ENCODE measurements around the gene FHIT. TPM values are rescaled to one million over a fixed set of nuclear protein-coding genes. Genes with fewer than 3 reads are reported as not detected.

Gene FHIT
- polyA plus RNA-seq, 1 of the 3 experiments (the other 2 are of a cell fraction), result 0.41 TPM

GRCh38 chr3:60847791-60848190, 403.5 kb downstream of the FHIT start:
- Histone ChIP-seq H3K9ac (no peak overlapping the region), H4K20me1 (ENCODE audit: insufficient read depth) (no peaks in the 10 kb centered on the region), H3K4me3 (ENCODE audit: low read depth in 2 of 2, low read length in 1 of 2) (no peak overlapping the region), H3K79me2 (ENCODE audit: insufficient read depth) (no peaks in the 10 kb centered on the region), H2AFZ (ENCODE audit: low read depth) (no peak overlapping the region), H3K9me2 (no peaks in the 10 kb centered on the region; the same call in 1 of the 2 replicates), H3K27me3 (ENCODE audit: insufficient read depth) (no peaks in the 10 kb centered on the region), H3K27ac (ENCODE audit: low read depth in 2 of 2, low read length in 1 of 2) (no peak overlapping the region), H3F3A (replicated peaks; ENCODE audit: insufficient read depth) (no peaks in the 10 kb centered on the region), H3K4me1 (ENCODE audit: control insufficient read depth in 1 of 2, insufficient read depth in 2 of 2, low read depth in 1 of 2, low read length in 1 of 2) (no peaks in the 10 kb centered on the region), H3K9me3 (no peaks in the 10 kb centered on the region), H3K4me2 (no peak overlapping the region), H3K36me3 (replicated peaks in 1 of 2; ENCODE audit: control insufficient read depth in 1 of 2, insufficient read depth in 2 of 2, low read length in 1 of 2) (no peaks in the 10 kb centered on the region)
- no peak for DNase-seq
- no peak for TF ChIP-seq RCOR1 (IDR thresholded peaks at IDR 0.05; ENCODE audit: low read length)
- TF ChIP-seq, protein P1, sequence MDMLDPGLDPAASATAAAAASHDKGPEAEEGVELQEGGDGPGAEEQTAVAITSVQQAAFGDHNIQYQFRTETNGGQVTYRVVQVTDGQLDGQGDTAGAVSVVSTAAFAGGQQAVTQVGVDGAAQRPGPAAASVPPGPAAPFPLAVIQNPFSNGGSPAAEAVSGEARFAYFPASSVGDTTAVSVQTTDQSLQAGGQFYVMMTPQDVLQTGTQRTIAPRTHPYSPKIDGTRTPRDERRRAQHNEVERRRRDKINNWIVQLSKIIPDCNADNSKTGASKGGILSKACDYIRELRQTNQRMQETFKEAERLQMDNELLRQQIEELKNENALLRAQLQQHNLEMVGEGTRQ (IDR thresholded peaks at IDR 0.05; ENCODE audit: borderline replicate concordance, low read depth, low read length), result no peak
- WGBS (ENCODE audit: low lambda C conversion rate), result 35% methylated on average over 2 of the region's 2 CpGs
- CTCF ChIA-PET, result no interaction called here
- POLR2A ChIA-PET, result no interaction called here

- no peak overlapping the region for H3K9ac ChIP-seq
- H4K20me1 ChIP-seq (ENCODE audit: insufficient read depth), result no peaks in the 10 kb centered on the region
- 83% methylated on average over 1 of the region's 1 CpG for WGBS (ENCODE audit: low lambda C conversion rate)
- no peaks in the 10 kb centered on the region for H3K79me2 ChIP-seq (ENCODE audit: insufficient read depth)
- H3K4me2 ChIP-seq, result no peak overlapping the region
- POLR2A ChIA-PET, result no interaction called here
- no peak overlapping the region for H2AFZ ChIP-seq (ENCODE audit: low read depth)
- no peaks in the 10 kb centered on the region; the same call in 1 of the 2 replicates for H3K9me2 ChIP-seq
- CTCF ChIA-PET, result no interaction called here
- DNase-seq, result no peak
- no peaks in the 10 kb centered on the region for H3K36me3 ChIP-seq (replicated peaks in 1 of 2; ENCODE audit: control insufficient read depth in 1 of 2, insufficient read depth in 2 of 2, low read length in 1 of 2)
- no peaks in the 10 kb centered on the region for H3K27me3 ChIP-seq (ENCODE audit: insufficient read depth)
- H3K4me1 ChIP-seq (ENCODE audit: control insufficient read depth in 1 of 2, insufficient read depth in 2 of 2, low read depth in 1 of 2, low read length in 1 of 2), result no peaks in the 10 kb centered on the region; a peak in 1 of 4 replicates
- TF ChIP-seq CTCF (IDR thresholded peaks at IDR 0.05) (no peak), EP300 (IDR thresholded peaks at IDR 0.05; ENCODE audit: borderline replicate concordance in 1 of 2, low read depth in 1 of 2, low read length in 1 of 2) (no peak), NRF1 (IDR thresholded peaks at IDR 0.05; ENCODE audit: low read depth, low read length) (no peak), FOXM1 (IDR thresholded peaks at IDR 0.05; ENCODE audit: low read depth) (no peak), MAX (IDR thresholded peaks at IDR 0.05; ENCODE audit: low read depth) (no peak), RFX5 (IDR thresholded peaks at IDR 0.05; ENCODE audit: low read length) (no peak), FOSL2 (IDR thresholded peaks at IDR 0.05; ENCODE audit: borderline replicate concordance, low read depth) (no peak)
- TF ChIP-seq, protein P2, sequence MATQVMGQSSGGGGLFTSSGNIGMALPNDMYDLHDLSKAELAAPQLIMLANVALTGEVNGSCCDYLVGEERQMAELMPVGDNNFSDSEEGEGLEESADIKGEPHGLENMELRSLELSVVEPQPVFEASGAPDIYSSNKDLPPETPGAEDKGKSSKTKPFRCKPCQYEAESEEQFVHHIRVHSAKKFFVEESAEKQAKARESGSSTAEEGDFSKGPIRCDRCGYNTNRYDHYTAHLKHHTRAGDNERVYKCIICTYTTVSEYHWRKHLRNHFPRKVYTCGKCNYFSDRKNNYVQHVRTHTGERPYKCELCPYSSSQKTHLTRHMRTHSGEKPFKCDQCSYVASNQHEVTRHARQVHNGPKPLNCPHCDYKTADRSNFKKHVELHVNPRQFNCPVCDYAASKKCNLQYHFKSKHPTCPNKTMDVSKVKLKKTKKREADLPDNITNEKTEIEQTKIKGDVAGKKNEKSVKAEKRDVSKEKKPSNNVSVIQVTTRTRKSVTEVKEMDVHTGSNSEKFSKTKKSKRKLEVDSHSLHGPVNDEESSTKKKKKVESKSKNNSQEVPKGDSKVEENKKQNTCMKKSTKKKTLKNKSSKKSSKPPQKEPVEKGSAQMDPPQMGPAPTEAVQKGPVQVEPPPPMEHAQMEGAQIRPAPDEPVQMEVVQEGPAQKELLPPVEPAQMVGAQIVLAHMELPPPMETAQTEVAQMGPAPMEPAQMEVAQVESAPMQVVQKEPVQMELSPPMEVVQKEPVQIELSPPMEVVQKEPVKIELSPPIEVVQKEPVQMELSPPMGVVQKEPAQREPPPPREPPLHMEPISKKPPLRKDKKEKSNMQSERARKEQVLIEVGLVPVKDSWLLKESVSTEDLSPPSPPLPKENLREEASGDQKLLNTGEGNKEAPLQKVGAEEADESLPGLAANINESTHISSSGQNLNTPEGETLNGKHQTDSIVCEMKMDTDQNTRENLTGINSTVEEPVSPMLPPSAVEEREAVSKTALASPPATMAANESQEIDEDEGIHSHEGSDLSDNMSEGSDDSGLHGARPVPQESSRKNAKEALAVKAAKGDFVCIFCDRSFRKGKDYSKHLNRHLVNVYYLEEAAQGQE (IDR thresholded peaks at IDR 0.05; ENCODE audit: low read depth, low read length), result no peak
- TF ChIP-seq, protein P1 (IDR thresholded peaks at IDR 0.05; ENCODE audit: borderline replicate concordance, low read depth, low read length), result no peak
- no peak overlapping the region for H3K4me3 ChIP-seq (ENCODE audit: low read depth in 2 of 2, low read length in 1 of 2)
- H3K9me3 ChIP-seq, result no peaks in the 10 kb centered on the region
- H3F3A ChIP-seq (replicated peaks; ENCODE audit: insufficient read depth), result no peaks in the 10 kb centered on the region
- no peak overlapping the region for H3K27ac ChIP-seq (ENCODE audit: low read depth in 2 of 2, low read length in 1 of 2)
Observed at GRCh38 chr3:60844256-60844655, 407.0 kb downstream of the FHIT start.
